Epidermal melanocyte (primary cell): ENCODE data around the gene DUSP7.

ENCODE experiments used
- DNase-seq: peaks from one replicate; pipeline ENCODE4 v3.0.0; 2011; ENCODE audit warnings: low spot score; ENCODE audit not compliant: insufficient read length

Gene DUSP7

GRCh38 chr3:52068730-52069129, 12.4 kb upstream of the DUSP7 start:
- DNase-seq, result no peak

- no peak for DNase-seq
Observed at GRCh38 chr3:52068055-52068571, 11.7 kb upstream of the DUSP7 start.

DNA sequence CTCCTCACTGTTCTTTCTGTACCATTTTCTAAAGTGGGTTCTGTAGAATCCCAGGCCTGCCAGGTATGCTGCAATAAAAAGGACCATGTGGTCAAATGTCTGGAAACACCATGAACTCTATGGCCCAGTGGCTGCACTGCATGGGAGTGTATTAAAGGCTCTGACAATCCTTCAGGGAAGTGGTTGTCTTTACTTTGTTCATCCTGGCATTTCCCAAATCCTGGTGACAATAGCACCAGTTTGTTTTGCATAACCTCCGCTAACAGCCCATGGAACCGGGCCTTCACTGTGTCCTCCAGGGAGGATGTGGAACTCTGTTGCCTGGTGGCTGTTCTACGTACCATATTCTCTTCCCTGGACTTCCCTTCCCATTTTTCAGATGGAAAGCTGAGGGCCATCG, 11.2 kb upstream of the DUSP7 start:
- no peak for DNase-seq

DNA sequence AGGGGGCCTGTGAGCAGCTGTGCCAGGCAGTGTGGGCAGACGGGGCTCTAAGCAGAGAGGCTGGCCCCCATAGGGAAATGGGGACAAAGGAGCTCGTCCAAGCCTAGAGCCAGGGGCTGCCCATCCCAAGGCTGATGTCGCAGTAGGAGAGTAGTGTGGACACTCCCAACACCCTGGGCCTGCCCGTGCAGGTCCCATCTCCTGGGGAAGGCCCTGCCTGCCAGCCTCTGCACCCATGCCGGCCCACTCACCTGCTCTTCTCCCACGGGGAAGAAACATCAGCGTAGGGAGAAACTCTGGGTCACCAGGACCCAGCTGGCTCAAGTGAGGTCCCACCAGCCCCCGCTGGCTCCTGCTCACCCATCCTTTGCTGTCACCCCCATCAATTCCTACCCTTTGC, 10.7 kb upstream of the DUSP7 start:
- DNase-seq, result no peak

DNA sequence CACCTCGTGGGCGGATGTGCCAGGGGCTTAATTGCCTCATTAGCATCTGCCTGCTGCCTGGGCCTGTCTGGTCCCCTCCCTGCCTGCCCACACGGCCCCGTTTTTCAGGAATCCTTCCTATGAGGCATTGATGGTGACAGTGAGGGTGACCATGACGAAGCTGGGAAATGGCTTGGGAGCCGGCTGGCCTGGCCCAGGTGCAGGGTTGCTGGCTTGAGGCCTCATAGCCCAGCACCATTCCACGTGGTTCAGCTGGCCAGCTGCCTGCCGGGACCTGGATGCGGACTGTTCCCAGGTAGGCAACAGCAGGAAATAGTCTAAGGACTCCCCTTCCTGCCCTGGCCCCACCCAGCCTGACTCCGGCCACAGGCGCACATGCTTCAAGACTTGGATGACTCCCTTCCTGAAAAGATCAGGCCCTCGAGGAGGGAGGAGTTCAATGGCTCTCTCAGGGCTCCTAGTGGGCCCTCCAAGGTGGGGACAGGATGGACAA, 8.9 kb upstream of the DUSP7 start:
- no peak for DNase-seq

- no peak for DNase-seq
Observed at GRCh38 chr3:52064561-52064960, 8.2 kb upstream of the DUSP7 start.

DNA sequence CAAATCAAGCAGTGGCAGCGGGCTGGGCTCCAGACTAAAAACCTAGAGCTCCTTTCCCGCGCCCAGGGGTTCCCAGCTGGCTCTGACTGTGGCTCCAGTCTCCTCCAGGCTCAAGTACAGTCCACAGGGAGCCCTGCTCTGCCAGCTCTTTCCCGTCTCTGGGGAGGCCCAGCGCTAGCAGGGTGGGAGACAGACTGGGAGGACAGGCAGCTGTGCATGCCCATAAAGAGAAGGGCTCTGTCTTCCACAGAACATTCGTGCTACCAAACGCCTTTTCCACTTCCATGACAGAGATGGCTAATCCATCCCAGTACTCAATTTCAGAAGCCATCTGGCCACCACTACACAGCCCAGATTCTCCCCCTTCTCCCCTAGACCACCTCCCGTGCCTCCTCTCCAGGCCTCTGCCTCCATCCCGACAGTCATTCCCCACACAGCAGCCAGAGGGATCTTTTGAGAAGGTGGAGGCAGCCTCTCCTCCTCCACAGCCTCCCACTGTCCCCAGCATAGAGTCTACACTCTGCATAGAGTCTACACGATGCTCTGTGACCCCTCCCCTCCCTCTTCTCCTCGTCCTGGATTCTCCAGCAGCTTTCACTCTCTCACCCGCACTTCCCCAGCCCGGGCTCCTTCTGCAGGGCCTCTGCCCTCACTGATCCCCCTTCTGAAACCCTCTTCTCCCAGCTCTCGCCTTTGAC, 6.8 kb upstream of the DUSP7 start:
- no peak for DNase-seq

- no peak for DNase-seq
Observed at GRCh38 chr3:52062505-52062904, 6.1 kb upstream of the DUSP7 start.

GRCh38 chr3:52061121-52061910, 4.9 kb upstream of the DUSP7 start:
- DNase-seq, result no peak

DNA sequence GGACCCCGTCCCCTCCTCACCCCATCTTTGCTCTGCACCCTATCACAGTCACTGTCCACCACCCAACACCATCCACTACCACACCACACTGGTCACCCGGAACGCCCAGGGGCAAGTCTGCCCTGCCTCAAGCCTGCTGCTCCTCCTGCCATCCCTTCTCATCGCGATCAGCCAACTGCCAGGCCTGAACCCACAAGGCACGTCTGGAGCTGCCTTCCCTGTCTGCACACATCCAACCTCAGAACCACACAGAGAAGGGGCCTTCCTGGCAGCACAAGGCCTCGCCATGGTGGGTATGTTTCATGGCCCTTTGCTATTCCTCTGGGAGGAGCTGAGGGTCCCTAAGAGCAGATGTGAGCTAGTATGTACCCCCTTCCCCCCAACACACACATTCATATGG, 3.4 kb upstream of the DUSP7 start:
- no peak for DNase-seq

GRCh38 chr3:52057812-52058495, 1.6 kb upstream of the DUSP7 start:
- DNase-seq, result no peak

DNA sequence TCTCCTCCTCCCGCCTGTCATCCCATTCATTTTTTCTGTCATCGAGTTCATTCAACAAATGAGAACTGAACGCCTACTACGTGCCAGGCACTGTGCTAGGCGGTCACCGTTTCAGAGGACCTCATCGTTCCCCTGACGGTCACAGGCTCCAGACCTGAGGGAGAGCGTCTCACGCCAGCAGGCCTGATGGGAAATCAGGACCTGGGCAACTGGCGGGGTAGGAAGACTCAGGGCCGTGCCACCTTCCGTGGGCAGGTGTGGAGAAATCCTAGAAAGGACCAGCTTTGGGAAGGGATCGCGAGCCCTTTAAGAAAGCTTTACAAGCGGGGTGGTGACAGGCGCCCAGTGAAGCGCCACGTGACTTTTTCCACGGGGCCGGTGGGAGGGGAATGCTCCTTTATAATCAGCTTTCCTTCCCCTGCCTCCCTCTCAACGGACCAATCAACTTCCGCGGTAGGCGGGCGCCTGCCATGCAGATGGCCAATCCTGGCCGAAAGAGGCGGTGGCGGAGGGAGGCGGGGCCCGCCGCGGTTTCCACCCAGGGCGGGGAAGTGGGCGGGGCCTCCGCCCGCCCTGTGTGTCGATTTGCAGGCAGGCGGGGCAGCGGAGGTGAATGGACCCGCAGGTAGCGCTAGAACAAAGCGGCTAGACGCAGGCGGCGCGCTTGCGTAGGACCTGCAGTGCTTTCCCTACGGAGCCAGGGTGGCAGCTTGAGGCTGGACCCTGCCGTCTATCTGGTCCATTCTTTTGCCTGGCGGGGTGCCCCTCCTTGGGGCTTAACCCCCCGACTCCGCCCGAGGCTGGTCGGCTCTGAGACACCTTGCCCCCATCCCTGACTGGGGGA, 819 bp upstream of the DUSP7 start:
- DNase-seq, result peak; percentile 98

GRCh38 chr3:52055537-52056351, 627 bp downstream of the DUSP7 start:
- no peak for DNase-seq

GRCh38 chr3:52054661-52055511, 1.5 kb downstream of the DUSP7 start:
- no peak for DNase-seq

DNA sequence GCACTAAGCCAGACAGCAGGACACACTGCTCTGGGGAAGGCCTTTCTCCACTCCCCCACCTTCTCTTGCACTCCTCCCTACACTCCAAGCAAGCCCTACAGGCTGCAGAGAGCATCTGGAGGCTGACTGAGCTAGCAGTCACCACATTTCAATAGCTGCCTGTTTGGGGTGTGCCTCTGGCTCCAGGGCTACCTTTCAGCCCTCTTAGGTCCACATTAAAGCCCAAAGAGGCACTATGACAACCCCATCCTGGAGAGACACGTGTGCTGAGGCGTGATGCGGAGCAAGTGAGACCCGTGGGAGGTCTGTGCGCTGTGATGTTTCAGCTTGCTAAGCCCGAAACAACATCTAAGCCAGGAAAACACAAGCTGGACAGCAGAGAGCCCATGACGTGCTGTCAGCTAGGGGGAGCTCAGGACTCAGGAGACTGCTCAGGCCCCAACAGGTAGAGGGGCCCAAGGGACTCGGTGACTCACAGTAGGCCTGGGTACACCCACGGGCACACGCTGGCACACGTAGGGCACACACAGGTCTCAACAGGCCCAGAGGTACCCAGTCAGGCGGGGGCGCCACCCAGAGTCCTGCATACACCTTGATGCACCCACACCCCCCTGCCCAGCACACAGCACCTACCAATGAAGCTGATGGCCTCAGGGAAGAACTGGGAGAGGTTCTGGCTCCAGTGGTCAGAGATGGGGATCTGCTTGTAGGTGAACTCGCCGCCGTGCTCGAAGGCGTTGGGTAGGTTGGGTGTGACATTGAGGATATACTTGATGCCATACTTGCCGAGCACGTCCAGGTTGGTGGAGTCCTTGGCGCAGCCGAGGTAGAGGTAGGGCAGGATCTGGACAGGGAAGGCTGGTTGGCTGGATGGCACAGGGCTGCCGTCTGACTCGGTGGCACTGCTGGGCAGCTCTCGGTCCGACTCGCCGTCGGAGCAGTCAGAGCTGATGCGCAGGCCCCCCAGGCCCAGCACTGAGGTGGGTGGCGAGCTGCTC, 2.8 kb downstream of the DUSP7 start:
- DNase-seq, result no peak

GRCh38 chr3:52052831-52053306, 3.5 kb downstream of the DUSP7 start:
- peak; percentile 68 for DNase-seq

DNA sequence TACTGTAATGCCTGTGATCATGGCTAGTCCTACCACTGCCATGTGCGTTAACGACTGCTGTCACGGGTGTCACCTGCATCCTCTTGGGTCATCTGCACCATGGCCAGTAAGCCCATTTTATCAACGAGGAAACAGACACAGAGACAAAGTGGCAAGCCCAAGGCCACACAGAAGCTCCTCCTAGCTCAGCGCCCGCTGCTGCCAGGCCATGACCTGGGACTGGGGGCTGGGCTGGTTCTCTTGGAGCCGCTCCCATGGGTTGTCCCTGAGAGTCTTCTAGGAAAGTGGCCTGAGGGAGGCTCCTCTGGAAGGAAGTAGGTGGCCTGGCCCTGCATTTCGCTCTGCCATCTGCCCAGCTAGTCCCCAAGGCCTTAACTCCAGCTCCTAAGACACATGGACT, 4.9 kb downstream of the DUSP7 start:
- DNase-seq, result no peak

DNA sequence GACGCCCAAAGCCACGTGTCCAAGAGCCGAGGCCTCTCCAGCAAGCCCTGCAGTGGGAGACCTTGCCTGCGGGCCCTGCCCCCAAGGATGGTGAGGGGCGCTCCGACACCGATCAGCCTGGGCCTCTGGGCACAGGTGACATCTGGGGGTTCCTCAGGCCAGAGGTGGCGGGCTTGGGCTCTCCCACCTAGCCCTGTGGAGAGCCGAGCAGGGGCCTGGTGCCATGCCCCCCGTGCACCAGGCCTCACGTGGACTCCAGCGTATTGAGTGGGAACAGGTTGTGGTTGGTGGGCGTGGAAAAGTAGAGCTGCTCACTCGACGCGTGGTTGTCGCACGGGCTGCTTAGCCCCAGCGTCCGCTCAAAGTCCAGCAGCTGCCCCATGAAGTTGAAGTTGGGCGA, 5.8 kb downstream of the DUSP7 start:
- no peak for DNase-seq
